ENCODE results near the gene ZNF536.
"Not testable (repeated sequence)": the region's sequence is repeated elsewhere in the genome, so short reads cannot be mapped to it uniquely, and the experiment has no call there.

Gene ZNF536

GRCh38 chr19:30341611-30342201 is 30.5 kb upstream of the ZNF536 start:
- no peak for DNase-seq (ENCODE audit: low read depth in 2 of 2)

GRCh38 chr19:30342901-30343300 is 29.3 kb upstream of the ZNF536 start:
- DNase-seq (ENCODE audit: low read depth in 2 of 2), result no peak

DNA sequence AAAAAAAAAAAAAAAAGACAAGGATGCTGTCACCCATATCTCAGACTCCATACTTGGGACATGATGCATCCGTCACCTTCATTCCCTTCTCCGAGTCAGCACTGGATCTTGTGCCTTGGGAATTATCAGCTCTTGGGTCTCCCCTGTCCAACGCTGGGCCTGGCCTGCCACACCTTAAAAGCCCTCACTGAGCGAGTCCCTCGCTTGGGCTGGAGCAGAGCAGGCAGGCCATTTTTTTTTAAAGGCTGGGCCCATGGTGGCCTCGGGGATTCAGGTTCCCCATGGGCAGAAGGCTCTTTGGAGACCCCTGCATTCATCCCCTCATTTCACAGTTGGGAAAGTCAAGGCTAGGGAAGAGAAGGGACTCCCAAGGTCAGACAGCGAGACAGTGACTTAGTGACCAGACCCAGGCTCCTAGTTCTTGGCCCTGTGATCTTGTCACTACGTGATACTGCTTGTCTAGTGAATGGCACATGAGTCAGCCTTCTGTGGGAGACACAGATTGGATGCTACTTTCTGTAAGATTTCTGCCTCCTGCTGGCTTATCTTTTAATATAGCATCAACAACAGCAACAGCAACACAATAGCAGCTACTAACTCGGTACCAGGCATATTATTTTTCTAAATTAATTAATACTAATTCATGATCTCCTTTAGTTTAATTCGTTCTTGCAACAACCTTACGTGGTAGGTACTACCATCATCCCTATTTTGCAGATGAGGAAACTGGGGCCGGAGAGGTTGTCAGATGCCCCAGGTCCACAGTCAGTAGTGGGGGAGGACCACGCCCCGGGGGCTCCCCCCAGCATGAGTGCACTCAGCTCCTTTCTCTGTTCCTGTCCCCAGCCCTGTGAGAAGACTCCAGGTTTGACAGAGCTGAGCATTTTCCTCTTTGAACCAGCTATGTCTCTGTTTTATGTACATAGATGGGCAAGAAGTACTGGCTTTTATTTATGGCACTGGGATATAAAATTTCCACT is 27.4 kb upstream of the ZNF536 start:
- DNase-seq (ENCODE audit: low read depth in 2 of 2), result no peak

GRCh38 chr19:30345686-30346085 is 26.5 kb upstream of the ZNF536 start:
- DNase-seq (ENCODE audit: low read depth in 2 of 2), result no peak

- DNase-seq (ENCODE audit: low read depth in 2 of 2), result not testable (repeated sequence)
Measured at GRCh38 chr19:30346468-30346867, 25.7 kb upstream of the ZNF536 start.

DNA sequence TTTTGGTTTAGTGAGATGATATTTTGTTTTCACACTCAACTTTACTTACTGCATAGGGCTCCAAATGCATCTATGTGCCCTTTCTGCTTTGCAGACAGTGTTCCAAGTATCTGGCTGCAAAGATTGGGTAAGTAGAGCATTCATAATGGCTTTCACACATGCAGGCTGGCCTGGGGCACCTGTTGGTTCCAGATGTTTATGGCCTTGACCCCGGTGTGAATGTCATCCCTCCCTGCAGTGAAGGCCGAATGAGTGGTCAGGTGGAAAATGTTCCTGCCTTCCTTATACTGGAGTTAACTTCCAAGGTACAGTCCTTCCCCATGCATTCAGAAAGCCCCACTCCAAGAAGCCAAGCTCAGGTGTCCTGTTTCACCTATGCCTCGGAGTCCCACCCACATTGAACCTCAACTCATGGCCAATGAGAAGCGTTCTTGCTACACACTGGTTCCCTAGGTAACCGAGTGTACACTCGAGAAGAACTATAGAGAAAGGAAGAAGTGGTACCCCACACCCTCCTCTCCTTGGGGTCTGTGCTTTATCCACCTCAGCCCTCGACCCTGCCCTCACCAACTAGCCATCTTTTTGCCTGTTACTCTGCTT is 23.0 kb upstream of the ZNF536 start:
- DNase-seq (ENCODE audit: low read depth in 2 of 2), result no peak

GRCh38 chr19:30350692-30351663 is 21.2 kb upstream of the ZNF536 start:
- no peak for DNase-seq (ENCODE audit: low read depth in 2 of 2)

- no peak for DNase-seq (ENCODE audit: low read depth in 2 of 2)
Measured at GRCh38 chr19:30351774-30352173, 20.4 kb upstream of the ZNF536 start.

DNA sequence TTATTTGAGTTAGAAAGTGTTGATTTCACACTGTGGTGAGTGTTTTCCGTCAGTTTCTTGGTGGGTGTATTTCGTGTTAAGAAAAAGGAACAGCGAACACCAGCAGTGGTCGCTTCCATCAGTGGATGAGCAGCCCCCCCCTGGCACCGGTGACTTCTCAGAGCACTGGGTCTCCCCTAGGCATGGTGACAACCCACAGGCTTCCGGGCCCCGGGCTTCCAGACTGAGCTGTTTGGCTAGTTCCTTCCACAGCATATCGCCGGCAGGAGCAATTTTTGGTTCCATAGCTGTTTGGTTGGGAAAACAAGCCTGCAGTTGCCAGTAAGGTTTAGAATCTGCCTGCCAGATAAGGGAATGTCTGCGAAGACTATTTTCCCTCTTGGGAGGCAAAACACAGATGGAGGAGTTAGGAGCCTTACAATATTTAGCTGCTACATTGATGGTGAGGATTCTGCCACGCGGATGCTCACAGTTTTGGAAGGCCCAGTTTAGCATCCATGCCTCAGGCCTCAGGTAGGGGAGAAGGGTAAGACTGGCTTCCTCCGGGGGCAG is 18.7 kb upstream of the ZNF536 start:
- no peak for DNase-seq (ENCODE audit: low read depth in 2 of 2)

DNA sequence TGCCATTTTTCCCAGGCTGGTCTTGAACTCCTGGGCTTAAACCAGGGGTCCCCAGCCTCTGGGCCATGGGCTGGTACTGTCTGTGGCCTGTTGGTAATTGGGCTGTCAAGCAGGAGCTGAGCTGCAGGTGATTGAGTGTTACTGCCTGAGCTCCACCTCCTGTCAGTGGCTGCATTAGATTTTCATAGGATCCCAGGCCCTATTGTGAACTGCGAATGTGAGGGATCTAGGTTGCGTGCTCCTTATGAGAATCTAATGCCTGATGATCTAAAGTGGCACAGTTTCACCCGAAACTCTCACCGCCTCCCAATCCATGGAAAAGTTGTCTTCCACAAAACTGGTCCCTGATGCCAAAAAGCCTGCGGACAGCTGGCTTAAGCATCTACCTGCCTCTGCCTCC is 16.6 kb upstream of the ZNF536 start:
- DNase-seq (ENCODE audit: low read depth in 2 of 2), result no peak

GRCh38 chr19:30356951-30357579 is 15.1 kb upstream of the ZNF536 start:
- DNase-seq (ENCODE audit: low read depth in 2 of 2), result no peak

GRCh38 chr19:30357580-30357954 is 14.6 kb upstream of the ZNF536 start:
- DNase-seq (ENCODE audit: low read depth in 2 of 2), result no peak

- no peak for DNase-seq (ENCODE audit: low read depth in 2 of 2)
Measured at GRCh38 chr19:30358319-30358718, 13.9 kb upstream of the ZNF536 start.

DNA sequence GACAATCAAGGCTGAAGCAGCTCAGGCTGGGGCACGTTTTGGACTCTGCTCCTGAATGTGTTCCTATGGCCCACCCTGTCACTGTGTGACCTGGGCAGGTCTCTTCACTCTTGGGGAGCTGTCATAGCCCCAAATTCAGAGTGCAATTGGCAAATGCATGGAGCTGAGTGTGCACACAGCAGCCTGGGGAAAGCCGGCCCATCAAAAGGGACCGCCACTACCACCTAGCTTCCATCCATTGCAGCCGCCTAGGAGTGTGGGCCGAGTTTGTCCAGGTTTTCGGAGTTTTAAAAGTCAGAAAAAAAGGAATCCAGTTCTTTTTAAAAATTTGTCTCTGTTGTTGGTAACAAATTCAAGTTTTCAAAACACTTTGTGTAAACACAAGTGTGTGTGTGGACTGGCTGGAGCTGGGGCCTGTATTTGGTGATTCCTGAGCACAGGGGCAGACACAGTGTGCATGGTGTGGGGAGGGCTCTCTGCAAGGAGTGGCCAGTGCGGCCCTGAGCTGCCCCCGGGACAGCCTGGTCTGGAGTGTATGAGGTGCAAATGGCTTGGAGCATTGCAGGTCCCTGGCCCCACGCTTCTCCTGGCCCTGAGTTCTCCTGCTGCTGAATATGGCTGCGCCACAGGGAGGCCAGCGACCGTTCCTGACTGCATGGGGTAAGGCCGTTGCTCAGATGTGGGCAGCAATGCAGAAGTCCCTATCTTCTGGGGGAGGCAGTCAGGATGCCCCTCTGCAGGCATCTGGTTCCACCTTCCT is 13.2 kb upstream of the ZNF536 start:
- DNase-seq (ENCODE audit: low read depth in 2 of 2), result no peak

DNA sequence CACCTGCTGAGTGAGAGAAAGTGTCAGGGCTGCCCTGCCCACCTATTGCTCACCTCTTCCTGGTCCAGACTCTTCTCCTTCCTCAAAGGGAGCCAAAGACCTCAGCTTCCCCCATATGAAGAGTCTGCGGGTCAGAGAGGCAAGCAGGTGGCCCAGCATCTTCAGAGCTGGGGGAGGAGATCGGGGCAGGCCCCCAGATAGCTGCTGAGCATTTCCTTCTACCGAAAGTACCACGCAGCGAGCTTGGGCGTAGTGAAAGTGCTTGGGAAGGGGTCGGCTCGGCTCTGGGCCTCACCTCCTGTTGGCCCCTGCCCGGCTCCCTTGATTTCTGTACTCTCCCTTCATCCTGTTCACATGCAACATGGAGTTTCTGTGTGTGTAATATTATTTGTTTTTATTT is 12.2 kb upstream of the ZNF536 start:
- no peak for DNase-seq (ENCODE audit: low read depth in 2 of 2)

GRCh38 chr19:30360376-30361106 is 11.6 kb upstream of the ZNF536 start:
- DNase-seq (ENCODE audit: low read depth in 2 of 2), result no peak

GRCh38 chr19:30361107-30361447 is 11.1 kb upstream of the ZNF536 start:
- no peak for DNase-seq (ENCODE audit: low read depth in 2 of 2)

DNA sequence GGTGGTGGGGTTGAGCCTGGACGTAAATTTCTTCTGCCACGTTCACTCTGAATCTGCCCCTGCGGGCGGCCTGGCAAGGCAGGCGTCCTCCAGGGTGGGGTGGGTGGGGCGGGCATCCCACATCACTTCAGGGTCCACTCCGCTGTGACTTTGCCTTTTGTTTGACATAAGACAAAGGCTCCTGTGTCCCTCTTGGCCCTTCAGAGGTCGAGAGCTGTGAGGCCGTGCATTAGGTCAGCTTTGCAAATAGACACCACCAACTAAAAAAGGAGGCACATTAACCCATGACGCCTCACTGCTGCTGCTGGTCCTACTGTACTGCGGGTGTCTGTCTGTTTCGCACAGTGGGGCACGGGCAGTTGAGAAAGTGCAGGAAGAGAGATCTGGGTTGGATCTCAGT is 10.5 kb upstream of the ZNF536 start:
- DNase-seq (ENCODE audit: low read depth in 2 of 2), result no peak

- no peak for DNase-seq (ENCODE audit: low read depth in 2 of 2)
Measured at GRCh38 chr19:30362156-30362754, 9.9 kb upstream of the ZNF536 start.

All from activated CD8-positive, alpha-beta memory T cell treated with anti-CD3 and anti-CD28 coated beads for 4 hours (primary cell).